NCI-H1092 (cell line): Measurements from ENCODE around the gene TRPV2.
"Not testable (repeated sequence)": the region's sequence is repeated elsewhere in the genome, so short reads cannot be mapped to it uniquely, and the experiment has no call there.

Experiments
- DNase-seq: peaks from one replicate; lab custom pipeline; 2025; lab: John Stamatoyannopoulos, UW

Gene TRPV2

GRCh38 chr17:16435925-16436886, 20.8 kb downstream of the TRPV2 start:
- DNase-seq: no peak

- no peak for DNase-seq
These were observed 21.7 kb downstream of the TRPV2 start for GRCh38 chr17:16437083-16437482.

- no peak for DNase-seq
These were observed 22.8 kb downstream of the TRPV2 start for GRCh38 chr17:16438173-16438556.

GRCh38 chr17:16438557-16439302, 23.4 kb downstream of the TRPV2 start:
- peak; percentile 95 for DNase-seq

- DNase-seq: no peak
These were observed 24.0 kb downstream of the TRPV2 start for GRCh38 chr17:16439303-16439791.

GRCh38 chr17:16439811-16440351, 24.5 kb downstream of the TRPV2 start:
- DNase-seq: no peak

GRCh38 chr17:16440354-16440753, 25.0 kb downstream of the TRPV2 start:
- DNase-seq: not testable (repeated sequence)

- DNase-seq: no peak
These were observed 25.7 kb downstream of the TRPV2 start for GRCh38 chr17:16440901-16441629.

GRCh38 chr17:16442141-16442540, 26.8 kb downstream of the TRPV2 start:
- no peak for DNase-seq

GRCh38 chr17:16442594-16443510, 27.5 kb downstream of the TRPV2 start:
- DNase-seq: no peak

- DNase-seq: no peak
These were observed 28.3 kb downstream of the TRPV2 start for GRCh38 chr17:16443511-16444257.

- DNase-seq: no peak
These were observed 29.0 kb downstream of the TRPV2 start for GRCh38 chr17:16444258-16444886.

- DNase-seq: no peak
These were observed 31.1 kb downstream of the TRPV2 start for GRCh38 chr17:16446338-16446983.

GRCh38 chr17:16447676-16448075, 32.3 kb downstream of the TRPV2 start:
- no peak for DNase-seq

GRCh38 chr17:16448490-16448889, 33.1 kb downstream of the TRPV2 start:
- no peak for DNase-seq

- no peak for DNase-seq
These were observed 33.8 kb downstream of the TRPV2 start for GRCh38 chr17:16449121-16449570.

- no peak for DNase-seq
These were observed 34.7 kb downstream of the TRPV2 start for GRCh38 chr17:16450028-16450427.

- not testable (repeated sequence) for DNase-seq
These were observed 36.9 kb downstream of the TRPV2 start for GRCh38 chr17:16452268-16452667.

- no peak for DNase-seq
These were observed 38.1 kb downstream of the TRPV2 start for GRCh38 chr17:16453493-16453851.
